Ishikawa (cell line): ENCODE data around the gene LCP1.

Experiments used
- CEBPB ChIP-seq: IDR thresholded peaks from 2 replicates; pipeline ENCODE4 v1.6.1; 2012
- CREB1 ChIP-seq: IDR thresholded peaks from 2 replicates; pipeline ENCODE4 v1.6.1; 2012; ENCODE audit warnings: low read depth
- EGR1 ChIP-seq: IDR thresholded peaks from 2 replicates; pipeline ENCODE4 v1.6.1; 2012
- EP300 ChIP-seq: IDR thresholded peaks from 2 replicates; pipeline ENCODE4 v1.6.1; 2012; ENCODE audit warnings: borderline replicate concordance
- FOXM1 ChIP-seq: IDR thresholded peaks from 2 replicates; pipeline ENCODE4 v1.6.1; 2012; ENCODE audit warnings: low read depth, borderline replicate concordance
- NFIC ChIP-seq: IDR thresholded peaks from 2 replicates; pipeline ENCODE4 v1.6.1; 2012
- RAD21 ChIP-seq: IDR thresholded peaks from 2 replicates; pipeline ENCODE4 v1.6.1; 2012; ENCODE audit warnings: low read depth
- TAF1 ChIP-seq: IDR thresholded peaks from 2 replicates; pipeline ENCODE4 v1.6.1; 2012; ENCODE audit warnings: low read depth, mild to moderate bottlenecking
- TCF12 ChIP-seq: IDR thresholded peaks from 2 replicates; pipeline ENCODE4 v1.6.1; 2012; ENCODE audit warnings: low read depth
- TEAD4 ChIP-seq: IDR thresholded peaks from 2 replicates; pipeline ENCODE4 v1.6.1; 2012
- YY1 ChIP-seq: IDR thresholded peaks from 2 replicates; pipeline ENCODE4 v1.6.1; 2012; ENCODE audit warnings: low read depth
- ZBTB7A ChIP-seq: IDR thresholded peaks from 2 replicates; pipeline ENCODE4 v1.6.1; 2012; ENCODE audit warnings: low read depth
- TF ChIP-seq, protein P1 (sequence below): IDR thresholded peaks from 2 replicates; pipeline ENCODE4 v1.6.1; 2012
- TF ChIP-seq, protein P2 (sequence below): IDR thresholded peaks from 2 replicates; pipeline ENCODE4 v1.6.1; 2012; ENCODE audit warnings: low read depth, mild to moderate bottlenecking
- TF ChIP-seq, protein P3 (sequence below): IDR thresholded peaks from 2 replicates; pipeline ENCODE4 v1.6.1; 2012

Gene LCP1

DNA sequence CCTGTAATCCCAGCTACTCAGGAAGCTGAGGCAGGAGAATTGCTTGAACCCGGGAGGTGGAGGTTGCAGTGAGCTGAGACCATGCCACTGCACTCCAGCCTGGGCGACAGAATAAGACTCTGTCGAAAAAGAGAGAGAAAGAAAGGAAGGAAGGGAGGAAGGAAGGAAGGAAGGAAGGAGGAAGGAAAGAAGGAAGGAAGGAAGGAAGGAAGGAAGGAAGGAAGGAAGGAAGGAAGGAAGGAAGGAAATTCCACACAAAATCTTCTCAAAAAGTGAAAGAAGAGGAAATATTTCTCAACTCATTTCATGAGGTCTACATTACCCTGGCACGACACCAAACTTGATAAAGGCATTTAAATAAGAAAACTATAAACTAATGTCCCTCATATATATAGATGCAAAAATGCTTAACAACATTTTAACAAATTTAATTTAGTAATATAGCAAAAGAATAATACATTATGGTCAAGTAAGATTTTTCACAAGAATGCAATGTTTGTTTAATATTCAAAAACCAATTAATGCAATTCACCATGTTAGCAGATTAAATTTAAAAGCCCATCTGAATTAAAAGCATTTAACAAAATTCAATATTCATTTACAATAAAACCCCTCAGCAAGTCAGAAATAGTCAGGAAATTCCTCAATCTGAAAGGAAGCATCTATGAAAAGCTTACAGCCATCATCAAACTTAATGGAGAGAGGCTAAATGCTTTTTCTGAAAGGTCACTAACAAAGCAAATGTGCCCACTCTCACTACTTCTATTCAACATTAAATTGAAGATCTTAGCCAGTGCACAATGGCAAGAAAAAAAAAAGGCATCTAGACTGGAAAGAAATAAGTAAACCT is 65.1 kb downstream of the LCP1 start:
- TF ChIP-seq, protein P1, sequence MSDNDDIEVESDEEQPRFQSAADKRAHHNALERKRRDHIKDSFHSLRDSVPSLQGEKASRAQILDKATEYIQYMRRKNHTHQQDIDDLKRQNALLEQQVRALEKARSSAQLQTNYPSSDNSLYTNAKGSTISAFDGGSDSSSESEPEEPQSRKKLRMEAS: no peak

DNA sequence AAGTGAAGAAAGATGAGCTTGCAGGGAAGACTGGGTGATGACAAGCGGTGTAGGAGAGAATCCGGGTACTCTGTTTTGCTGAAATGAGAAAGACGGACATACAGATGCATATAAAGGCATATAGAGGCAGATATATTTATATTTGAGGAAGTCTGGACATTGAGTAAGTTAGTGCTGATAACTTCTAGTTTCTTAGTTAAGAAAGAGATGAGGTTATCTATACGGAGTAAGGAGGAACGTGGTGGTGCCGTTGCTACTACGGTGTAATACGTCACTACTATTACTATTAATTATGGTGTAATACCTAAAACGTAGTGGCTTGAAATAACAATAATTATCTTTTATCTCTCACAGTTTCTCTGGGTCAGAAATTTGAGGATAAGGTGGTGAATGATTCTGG is 67.4 kb downstream of the LCP1 start:
- TF ChIP-seq, protein P2, sequence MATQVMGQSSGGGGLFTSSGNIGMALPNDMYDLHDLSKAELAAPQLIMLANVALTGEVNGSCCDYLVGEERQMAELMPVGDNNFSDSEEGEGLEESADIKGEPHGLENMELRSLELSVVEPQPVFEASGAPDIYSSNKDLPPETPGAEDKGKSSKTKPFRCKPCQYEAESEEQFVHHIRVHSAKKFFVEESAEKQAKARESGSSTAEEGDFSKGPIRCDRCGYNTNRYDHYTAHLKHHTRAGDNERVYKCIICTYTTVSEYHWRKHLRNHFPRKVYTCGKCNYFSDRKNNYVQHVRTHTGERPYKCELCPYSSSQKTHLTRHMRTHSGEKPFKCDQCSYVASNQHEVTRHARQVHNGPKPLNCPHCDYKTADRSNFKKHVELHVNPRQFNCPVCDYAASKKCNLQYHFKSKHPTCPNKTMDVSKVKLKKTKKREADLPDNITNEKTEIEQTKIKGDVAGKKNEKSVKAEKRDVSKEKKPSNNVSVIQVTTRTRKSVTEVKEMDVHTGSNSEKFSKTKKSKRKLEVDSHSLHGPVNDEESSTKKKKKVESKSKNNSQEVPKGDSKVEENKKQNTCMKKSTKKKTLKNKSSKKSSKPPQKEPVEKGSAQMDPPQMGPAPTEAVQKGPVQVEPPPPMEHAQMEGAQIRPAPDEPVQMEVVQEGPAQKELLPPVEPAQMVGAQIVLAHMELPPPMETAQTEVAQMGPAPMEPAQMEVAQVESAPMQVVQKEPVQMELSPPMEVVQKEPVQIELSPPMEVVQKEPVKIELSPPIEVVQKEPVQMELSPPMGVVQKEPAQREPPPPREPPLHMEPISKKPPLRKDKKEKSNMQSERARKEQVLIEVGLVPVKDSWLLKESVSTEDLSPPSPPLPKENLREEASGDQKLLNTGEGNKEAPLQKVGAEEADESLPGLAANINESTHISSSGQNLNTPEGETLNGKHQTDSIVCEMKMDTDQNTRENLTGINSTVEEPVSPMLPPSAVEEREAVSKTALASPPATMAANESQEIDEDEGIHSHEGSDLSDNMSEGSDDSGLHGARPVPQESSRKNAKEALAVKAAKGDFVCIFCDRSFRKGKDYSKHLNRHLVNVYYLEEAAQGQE: no peak
- TF ChIP-seq, protein P1: no peak
- TF ChIP-seq, protein P3, sequence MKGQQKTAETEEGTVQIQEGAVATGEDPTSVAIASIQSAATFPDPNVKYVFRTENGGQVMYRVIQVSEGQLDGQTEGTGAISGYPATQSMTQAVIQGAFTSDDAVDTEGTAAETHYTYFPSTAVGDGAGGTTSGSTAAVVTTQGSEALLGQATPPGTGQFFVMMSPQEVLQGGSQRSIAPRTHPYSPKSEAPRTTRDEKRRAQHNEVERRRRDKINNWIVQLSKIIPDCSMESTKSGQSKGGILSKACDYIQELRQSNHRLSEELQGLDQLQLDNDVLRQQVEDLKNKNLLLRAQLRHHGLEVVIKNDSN: no peak
- no peak for TF ChIP-seq TAF1
- no peak for TF ChIP-seq YY1
- no peak for TF ChIP-seq RAD21
- no peak for TF ChIP-seq CEBPB
- no peak for TF ChIP-seq FOXM1
- no peak for TF ChIP-seq CREB1
- TF ChIP-seq TEAD4: no peak
- TF ChIP-seq EGR1: no peak
- no peak for TF ChIP-seq NFIC
- no peak for TF ChIP-seq TCF12
- no peak for TF ChIP-seq EP300
- no peak for TF ChIP-seq ZBTB7A

DNA sequence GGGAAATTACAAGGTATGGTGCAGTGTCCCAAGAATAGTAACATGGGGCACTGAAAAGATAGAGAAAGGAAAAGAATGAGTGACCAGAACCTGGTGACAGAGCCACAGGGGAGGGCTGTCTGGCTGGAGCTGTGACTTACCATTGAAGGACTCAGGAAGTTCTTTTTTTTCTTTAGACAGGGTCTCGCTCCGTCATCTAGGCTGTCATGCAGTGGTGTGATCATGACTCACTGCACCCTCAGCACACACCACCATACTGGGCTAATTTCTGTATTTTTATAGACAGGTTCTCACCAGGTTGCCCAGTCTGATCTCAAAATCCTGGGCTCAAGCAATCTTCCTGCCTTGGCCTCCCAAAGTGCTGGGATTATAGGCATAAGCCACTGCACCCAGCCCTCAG is 68.4 kb downstream of the LCP1 start:
- TF ChIP-seq ZBTB7A: no peak
- TF ChIP-seq CREB1: no peak
- TF ChIP-seq TEAD4: no peak
- TF ChIP-seq, protein P3: no peak
- no peak for TF ChIP-seq CEBPB
- no peak for TF ChIP-seq RAD21
- TF ChIP-seq FOXM1: no peak
- no peak for TF ChIP-seq NFIC
- no peak for TF ChIP-seq TAF1
- TF ChIP-seq, protein P2: no peak
- no peak for TF ChIP-seq YY1
- no peak for TF ChIP-seq EGR1
- TF ChIP-seq, protein P1: no peak
- no peak for TF ChIP-seq EP300
- TF ChIP-seq TCF12: no peak

DNA sequence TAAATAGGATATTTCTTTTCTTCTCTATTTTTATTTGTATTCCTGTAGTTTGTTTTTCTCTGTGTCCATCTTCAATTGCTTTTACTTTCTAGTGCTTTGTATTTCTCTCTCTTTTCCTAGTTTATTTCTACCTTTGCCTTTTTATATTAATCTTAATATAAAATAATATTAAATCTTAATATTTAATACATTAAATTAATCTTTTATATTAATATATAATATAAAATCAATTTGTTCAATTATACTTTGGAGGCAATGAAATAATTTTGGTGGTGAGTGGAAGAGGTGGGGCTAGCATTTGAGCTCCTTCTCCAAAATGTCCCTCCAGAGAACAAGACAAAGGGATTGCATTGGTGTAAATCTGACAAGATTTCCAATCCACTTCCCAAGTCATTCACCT is 70.8 kb downstream of the LCP1 start:
- TF ChIP-seq FOXM1 (no peak), TEAD4 (no peak), RAD21 (no peak), TCF12 (no peak), NFIC (no peak), TAF1 (no peak)

DNA sequence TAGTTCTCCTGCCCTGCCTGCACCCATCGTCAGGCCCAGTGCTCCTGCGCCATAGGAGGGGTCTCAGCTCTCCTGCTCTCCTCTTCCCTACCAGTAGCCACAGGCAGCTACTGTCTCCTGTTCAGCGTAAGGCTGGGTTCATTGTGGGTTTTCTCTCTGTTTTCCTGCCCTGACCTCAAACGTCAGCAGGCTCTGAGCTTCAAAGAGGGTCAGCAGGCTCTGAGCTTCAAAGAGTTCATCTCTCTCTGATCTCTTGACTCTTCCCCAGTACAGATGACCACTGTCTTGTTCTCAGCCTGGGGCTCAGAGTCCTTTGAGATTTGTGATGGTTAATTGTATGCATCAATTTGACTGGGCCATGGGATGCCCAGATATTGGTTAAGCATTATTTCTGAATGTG is 72.5 kb downstream of the LCP1 start:
- no peak for TF ChIP-seq FOXM1
- no peak for TF ChIP-seq EGR1
- TF ChIP-seq CREB1: no peak

DNA sequence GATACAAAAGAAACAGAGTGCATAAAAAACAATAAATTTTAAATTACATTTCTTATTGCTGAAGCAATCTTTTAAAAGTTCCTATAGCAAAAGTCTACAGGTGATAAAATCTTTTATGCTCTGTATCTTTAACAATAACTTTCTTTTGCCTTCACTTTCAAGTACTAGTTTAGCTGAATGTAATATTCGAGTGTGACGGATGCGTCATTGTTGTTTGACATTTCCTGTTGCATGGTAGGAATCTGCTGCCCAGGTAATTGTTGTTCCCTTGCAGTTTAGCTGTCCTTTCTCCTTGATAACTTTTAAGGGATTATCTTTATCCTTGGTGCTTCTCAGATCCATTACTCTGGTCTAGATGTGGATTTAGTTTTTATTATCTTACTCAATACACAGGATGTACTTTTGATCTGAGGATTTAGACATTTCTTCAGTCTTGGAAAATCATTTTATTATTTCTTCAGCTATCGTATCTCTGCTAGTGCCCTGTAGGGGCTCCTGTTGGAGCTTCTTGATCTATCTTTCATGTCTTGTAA is 75.1 kb downstream of the LCP1 start:
- TF ChIP-seq EP300 (no peak), CEBPB (no peak), YY1 (no peak), ZBTB7A (no peak), TCF12 (no peak), CREB1 (no peak), FOXM1 (no peak), RAD21 (no peak), EGR1 (no peak), NFIC (no peak), TEAD4 (no peak), TAF1 (no peak)
- TF ChIP-seq, protein P1: no peak
- TF ChIP-seq, protein P2: no peak
- TF ChIP-seq, protein P3: no peak
